AG09319 (cell line): ENCODE measurements around the gene GANC.
A peak's percentile ranks its signal among the peaks of the same experiment; 100 is the strongest.

Experiments
- DNase-seq: peaks from one replicate; pipeline ENCODE4 v3.0.0-alpha.2; 2010; ENCODE audit warnings: low read depth; ENCODE audit errors: extremely low read depth
- CTCF ChIP-seq: IDR thresholded peaks from 2 replicates; pipeline ENCODE4 v1.5.1; 2011; ENCODE audit warnings: low read depth, mild to moderate bottlenecking, inconsistent platforms, low read length, moderate library complexity

Gene GANC

GRCh38 chr15:42344763-42345162, 71.8 kb downstream of the GANC start:
- DNase-seq = peak; percentile 36
- no peak for TF ChIP-seq CTCF

DNA sequence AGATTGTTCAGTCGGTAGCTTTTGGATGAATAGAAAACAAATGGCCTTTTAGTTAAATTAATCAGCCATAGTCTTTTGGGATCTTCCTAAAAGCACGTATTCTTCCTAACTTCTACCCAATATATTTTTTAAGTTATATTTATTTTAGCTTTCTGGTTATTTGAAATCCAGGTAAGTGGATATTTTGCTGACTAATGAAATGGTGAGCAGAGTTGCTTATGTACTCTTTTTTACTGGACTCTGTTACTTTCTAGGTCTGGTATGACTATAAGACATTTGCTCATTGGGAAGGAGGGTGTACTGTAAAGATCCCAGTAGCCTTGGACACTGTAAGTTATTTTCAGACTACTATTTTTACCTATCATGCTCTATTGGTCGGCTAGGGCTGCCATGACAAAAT, 72.5 kb downstream of the GANC start:
- no peak for DNase-seq
- TF ChIP-seq CTCF = no peak

DNA sequence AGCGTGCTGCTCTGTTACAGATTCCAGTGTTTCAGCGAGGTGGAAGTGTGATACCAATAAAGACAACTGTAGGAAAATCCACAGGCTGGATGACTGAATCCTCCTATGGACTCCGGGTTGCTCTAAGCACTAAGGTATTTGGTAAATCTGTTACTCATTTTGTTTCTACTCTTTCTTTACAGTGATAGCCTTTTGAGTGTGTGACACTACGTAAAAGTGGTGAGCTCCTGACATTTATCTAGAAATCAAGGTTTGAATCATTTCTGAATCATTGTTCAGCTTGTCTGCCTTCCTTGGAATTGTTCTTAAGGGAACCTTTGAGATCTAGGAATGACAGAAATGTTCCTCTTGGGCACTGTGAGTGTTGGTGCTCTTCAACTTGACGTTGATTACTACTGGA, 75.1 kb downstream of the GANC start:
- peak; percentile 7 for DNase-seq
- TF ChIP-seq CTCF = no peak

DNA sequence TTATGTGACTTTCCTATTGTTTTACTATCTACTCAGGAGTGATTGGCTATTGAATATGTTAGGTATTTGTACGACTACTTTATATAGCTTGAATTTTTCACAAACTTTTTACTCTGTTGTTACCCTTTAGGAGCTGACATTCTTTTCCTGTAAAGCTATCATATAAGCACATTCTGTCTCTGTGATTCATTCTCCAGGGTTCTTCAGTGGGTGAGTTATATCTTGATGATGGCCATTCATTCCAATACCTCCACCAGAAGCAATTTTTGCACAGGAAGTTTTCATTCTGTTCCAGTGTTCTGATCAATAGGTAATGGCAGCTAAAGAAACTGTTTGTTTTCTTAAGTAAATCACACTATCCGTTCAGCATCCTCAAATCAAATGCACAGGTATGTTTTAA, 76.2 kb downstream of the GANC start:
- TF ChIP-seq CTCF = no peak
- no peak for DNase-seq

GRCh38 chr15:42352401-42352800, 79.4 kb downstream of the GANC start:
- no peak for TF ChIP-seq CTCF
- DNase-seq = no peak

GRCh38 chr15:42353061-42353460, 80.1 kb downstream of the GANC start:
- no peak for TF ChIP-seq CTCF

GRCh38 chr15:42354824-42355223, 81.8 kb downstream of the GANC start:
- DNase-seq = no peak
- TF ChIP-seq CTCF = no peak

More at GRCh38 chr15:42353061-42353460, 80.1 kb downstream of the GANC start:
- DNase-seq = no peak
